ENCODE data around the gene XAGE2. TPM values are rescaled to one million over a fixed set of nuclear protein-coding genes. Genes with fewer than 3 reads are reported as not detected.

The XAGE2 gene
- total and polyA plus RNA-seq, 2 experiments from 2014 or later, result not detected

DNA sequence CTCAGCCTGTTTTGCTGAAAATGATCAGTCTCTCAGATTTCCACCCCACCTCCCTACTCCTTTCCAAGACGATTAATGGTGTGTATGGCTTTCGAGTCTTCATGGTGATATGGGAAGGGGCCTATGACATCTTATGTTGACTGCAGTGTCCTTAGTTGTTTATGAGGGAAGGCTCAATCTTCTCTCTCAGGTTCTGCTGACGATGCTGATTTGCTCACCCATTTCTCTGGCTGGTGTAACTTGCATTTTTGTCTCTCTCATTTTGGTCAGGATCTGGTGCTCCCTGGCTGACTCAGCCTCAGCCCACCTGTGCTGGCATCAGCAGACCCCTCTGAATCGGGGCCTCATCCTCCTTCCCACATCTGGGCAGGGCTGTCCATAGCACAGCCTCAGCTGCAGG lies 31.4 kb upstream of the XAGE2 start:
- Mint-ChIP-seq H3K27me3 (ENCODE audit: insufficient read depth, low read depth, poor library complexity) (no peaks in the 10 kb centered on the region), H3K4me3 (no peak overlapping the region), H3K9me3 (peaks cover 3% of the 10 kb centered on the region; the same call in 1 of the 3 replicates), H3K27ac (no peak overlapping the region), H3K4me1 (no peaks in the 10 kb centered on the region), H3K36me3 (ENCODE audit: low read depth) (no peaks in the 10 kb centered on the region; the same call in 2 of the 3 replicates)
- no peak overlapping the region for H3K4me2 ChIP-seq
- no peak overlapping the region for H2AFZ ChIP-seq
- H4K20me1 ChIP-seq (replicated peaks; ENCODE audit: insufficient read depth), result no peaks in the 10 kb centered on the region
- TF ChIP-seq, protein P1, sequence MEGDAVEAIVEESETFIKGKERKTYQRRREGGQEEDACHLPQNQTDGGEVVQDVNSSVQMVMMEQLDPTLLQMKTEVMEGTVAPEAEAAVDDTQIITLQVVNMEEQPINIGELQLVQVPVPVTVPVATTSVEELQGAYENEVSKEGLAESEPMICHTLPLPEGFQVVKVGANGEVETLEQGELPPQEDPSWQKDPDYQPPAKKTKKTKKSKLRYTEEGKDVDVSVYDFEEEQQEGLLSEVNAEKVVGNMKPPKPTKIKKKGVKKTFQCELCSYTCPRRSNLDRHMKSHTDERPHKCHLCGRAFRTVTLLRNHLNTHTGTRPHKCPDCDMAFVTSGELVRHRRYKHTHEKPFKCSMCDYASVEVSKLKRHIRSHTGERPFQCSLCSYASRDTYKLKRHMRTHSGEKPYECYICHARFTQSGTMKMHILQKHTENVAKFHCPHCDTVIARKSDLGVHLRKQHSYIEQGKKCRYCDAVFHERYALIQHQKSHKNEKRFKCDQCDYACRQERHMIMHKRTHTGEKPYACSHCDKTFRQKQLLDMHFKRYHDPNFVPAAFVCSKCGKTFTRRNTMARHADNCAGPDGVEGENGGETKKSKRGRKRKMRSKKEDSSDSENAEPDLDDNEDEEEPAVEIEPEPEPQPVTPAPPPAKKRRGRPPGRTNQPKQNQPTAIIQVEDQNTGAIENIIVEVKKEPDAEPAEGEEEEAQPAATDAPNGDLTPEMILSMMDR (conservative IDR thresholded peaks at IDR 0.05; ENCODE audit: low read depth in 2 of 2), result no peak
- no peak for TF ChIP-seq ZNF331 (CRISPR knock-in tag; IDR thresholded peaks at IDR 0.05; ENCODE audit: low read depth)
- TF ChIP-seq, protein P2, sequence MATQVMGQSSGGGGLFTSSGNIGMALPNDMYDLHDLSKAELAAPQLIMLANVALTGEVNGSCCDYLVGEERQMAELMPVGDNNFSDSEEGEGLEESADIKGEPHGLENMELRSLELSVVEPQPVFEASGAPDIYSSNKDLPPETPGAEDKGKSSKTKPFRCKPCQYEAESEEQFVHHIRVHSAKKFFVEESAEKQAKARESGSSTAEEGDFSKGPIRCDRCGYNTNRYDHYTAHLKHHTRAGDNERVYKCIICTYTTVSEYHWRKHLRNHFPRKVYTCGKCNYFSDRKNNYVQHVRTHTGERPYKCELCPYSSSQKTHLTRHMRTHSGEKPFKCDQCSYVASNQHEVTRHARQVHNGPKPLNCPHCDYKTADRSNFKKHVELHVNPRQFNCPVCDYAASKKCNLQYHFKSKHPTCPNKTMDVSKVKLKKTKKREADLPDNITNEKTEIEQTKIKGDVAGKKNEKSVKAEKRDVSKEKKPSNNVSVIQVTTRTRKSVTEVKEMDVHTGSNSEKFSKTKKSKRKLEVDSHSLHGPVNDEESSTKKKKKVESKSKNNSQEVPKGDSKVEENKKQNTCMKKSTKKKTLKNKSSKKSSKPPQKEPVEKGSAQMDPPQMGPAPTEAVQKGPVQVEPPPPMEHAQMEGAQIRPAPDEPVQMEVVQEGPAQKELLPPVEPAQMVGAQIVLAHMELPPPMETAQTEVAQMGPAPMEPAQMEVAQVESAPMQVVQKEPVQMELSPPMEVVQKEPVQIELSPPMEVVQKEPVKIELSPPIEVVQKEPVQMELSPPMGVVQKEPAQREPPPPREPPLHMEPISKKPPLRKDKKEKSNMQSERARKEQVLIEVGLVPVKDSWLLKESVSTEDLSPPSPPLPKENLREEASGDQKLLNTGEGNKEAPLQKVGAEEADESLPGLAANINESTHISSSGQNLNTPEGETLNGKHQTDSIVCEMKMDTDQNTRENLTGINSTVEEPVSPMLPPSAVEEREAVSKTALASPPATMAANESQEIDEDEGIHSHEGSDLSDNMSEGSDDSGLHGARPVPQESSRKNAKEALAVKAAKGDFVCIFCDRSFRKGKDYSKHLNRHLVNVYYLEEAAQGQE (IDR thresholded peaks at IDR 0.05; ENCODE audit: unreplicated experiment), result no peak
- no peak for TF ChIP-seq NANOG (IDR thresholded peaks at IDR 0.05; ENCODE audit: borderline replicate concordance)
- no peak for TF ChIP-seq JUNB (IDR thresholded peaks at IDR 0.05; ENCODE audit: unreplicated experiment)
- TF ChIP-seq, protein P3, sequence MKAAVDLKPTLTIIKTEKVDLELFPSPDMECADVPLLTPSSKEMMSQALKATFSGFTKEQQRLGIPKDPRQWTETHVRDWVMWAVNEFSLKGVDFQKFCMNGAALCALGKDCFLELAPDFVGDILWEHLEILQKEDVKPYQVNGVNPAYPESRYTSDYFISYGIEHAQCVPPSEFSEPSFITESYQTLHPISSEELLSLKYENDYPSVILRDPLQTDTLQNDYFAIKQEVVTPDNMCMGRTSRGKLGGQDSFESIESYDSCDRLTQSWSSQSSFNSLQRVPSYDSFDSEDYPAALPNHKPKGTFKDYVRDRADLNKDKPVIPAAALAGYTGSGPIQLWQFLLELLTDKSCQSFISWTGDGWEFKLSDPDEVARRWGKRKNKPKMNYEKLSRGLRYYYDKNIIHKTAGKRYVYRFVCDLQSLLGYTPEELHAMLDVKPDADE (IDR thresholded peaks at IDR 0.05), result no peak
- no peak for TF ChIP-seq CREB1 (CRISPR knock-in tag; IDR thresholded peaks at IDR 0.05; ENCODE audit: low read depth)
- no peak for TF ChIP-seq EZH2 (IDR thresholded peaks at IDR 0.05; ENCODE audit: low read depth, unreplicated experiment)
- no peak for TF ChIP-seq ZNF114 (CRISPR knock-in tag; IDR thresholded peaks at IDR 0.05)
- TF ChIP-seq EZH2phosphoT487 (IDR thresholded peaks at IDR 0.05; ENCODE audit: unreplicated experiment), result no peak
- no peak for TF ChIP-seq STAT1 (IDR thresholded peaks at IDR 0.05; ENCODE audit: unreplicated experiment)
- TF ChIP-seq, protein P4, sequence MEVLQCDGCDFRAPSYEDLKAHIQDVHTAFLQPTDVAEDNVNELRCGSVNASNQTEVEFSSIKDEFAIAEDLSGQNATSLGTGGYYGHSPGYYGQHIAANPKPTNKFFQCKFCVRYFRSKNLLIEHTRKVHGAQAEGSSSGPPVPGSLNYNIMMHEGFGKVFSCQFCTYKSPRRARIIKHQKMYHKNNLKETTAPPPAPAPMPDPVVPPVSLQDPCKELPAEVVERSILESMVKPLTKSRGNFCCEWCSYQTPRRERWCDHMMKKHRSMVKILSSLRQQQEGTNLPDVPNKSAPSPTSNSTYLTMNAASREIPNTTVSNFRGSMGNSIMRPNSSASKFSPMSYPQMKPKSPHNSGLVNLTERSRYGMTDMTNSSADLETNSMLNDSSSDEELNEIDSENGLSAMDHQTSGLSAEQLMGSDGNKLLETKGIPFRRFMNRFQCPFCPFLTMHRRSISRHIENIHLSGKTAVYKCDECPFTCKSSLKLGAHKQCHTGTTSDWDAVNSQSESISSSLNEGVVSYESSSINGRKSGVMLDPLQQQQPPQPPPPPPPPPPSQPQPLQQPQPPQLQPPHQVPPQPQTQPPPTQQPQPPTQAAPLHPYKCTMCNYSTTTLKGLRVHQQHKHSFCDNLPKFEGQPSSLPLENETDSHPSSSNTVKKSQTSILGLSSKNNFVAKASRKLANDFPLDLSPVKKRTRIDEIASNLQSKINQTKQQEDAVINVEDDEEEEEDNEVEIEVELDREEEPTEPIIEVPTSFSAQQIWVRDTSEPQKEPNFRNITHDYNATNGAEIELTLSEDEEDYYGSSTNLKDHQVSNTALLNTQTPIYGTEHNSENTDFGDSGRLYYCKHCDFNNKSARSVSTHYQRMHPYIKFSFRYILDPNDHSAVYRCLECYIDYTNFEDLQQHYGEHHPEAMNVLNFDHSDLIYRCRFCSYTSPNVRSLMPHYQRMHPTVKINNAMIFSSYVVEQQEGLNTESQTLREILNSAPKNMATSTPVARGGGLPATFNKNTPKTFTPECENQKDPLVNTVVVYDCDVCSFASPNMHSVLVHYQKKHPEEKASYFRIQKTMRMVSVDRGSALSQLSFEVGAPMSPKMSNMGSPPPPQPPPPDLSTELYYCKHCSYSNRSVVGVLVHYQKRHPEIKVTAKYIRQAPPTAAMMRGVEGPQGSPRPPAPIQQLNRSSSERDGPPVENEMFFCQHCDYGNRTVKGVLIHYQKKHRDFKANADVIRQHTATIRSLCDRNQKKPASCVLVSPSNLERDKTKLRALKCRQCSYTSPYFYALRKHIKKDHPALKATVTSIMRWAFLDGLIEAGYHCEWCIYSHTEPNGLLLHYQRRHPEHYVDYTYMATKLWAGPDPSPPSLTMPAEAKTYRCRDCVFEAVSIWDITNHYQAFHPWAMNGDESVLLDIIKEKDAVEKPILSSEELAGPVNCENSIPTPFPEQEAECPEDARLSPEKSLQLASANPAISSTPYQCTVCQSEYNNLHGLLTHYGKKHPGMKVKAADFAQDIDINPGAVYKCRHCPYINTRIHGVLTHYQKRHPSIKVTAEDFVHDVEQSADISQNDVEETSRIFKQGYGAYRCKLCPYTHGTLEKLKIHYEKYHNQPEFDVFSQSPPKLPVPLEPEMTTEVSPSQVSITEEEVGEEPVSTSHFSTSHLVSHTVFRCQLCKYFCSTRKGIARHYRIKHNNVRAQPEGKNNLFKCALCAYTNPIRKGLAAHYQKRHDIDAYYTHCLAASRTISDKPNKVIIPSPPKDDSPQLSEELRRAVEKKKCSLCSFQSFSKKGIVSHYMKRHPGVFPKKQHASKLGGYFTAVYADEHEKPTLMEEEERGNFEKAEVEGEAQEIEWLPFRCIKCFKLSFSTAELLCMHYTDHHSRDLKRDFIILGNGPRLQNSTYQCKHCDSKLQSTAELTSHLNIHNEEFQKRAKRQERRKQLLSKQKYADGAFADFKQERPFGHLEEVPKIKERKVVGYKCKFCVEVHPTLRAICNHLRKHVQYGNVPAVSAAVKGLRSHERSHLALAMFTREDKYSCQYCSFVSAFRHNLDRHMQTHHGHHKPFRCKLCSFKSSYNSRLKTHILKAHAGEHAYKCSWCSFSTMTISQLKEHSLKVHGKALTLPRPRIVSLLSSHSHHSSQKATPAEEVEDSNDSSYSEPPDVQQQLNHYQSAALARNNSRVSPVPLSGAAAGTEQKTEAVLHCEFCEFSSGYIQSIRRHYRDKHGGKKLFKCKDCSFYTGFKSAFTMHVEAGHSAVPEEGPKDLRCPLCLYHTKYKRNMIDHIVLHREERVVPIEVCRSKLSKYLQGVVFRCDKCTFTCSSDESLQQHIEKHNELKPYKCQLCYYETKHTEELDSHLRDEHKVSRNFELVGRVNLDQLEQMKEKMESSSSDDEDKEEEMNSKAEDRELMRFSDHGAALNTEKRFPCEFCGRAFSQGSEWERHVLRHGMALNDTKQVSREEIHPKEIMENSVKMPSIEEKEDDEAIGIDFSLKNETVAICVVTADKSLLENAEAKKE (CRISPR knock-in tag; IDR thresholded peaks at IDR 0.05), result no peak
- no peak for TF ChIP-seq POLR2AphosphoS5 (IDR thresholded peaks at IDR 0.05; ENCODE audit: low read depth)
- ATAC-seq (no peak), DNase-seq (ENCODE audit: low spot score) (no peak)
- no peaks in the 10 kb centered on the region for H3K79me2 ChIP-seq (replicated peaks; ENCODE audit: insufficient read depth)
- no peaks in the 10 kb centered on the region for H3K36me3 ChIP-seq (ENCODE audit: insufficient read depth)
- no peaks in the 10 kb centered on the region for H3K27me3 ChIP-seq (ENCODE audit: insufficient read depth)
- no peak overlapping the region for H3K27ac ChIP-seq (ENCODE audit: low read depth)
- H3K4me3 ChIP-seq, result no peak overlapping the region
- H3K9me2 ChIP-seq (ENCODE audit: insufficient read depth), result no peaks in the 10 kb centered on the region
- no peaks in the 10 kb centered on the region for H3K4me1 ChIP-seq (ENCODE audit: insufficient read depth)
- H3F3A ChIP-seq (replicated peaks; ENCODE audit: low read depth), result no peaks in the 10 kb centered on the region
